T-cell (primary cell): ENCODE data around the gene MFAP1. TPM values are rescaled to one million over a fixed set of nuclear protein-coding genes. Genes with fewer than 3 reads are reported as not detected.
A peak's percentile ranks its signal among the peaks of the same experiment; 100 is the strongest.
"Not testable (repeated sequence)": the region's sequence is repeated elsewhere in the genome, so short reads cannot be mapped to it uniquely, and the experiment has no call there.

Experiments used
- ATAC-seq, 4 experiments: fragments of 200-7000 bp in 3 of 4; fragments of 150-1000 bp in 1 of 4; cut with Tn5 transposase; replicated peaks in 1 of 4; 1 replicate in 3 of 4; 2 replicates in 1 of 4; pipeline ENCODE4 v1.10.0; 2021; ENCODE audit warnings: moderate library complexity in 3 of 4, mild to moderate bottlenecking in 2 of 4, moderate number of reproducible peaks in 1 of 4
- CTCF ChIA-PET, 2 donors: fragments of 300-600 bp; sonication (Branson Sonifier 250); formaldehyde crosslinking; loops; one replicate each; lab custom pipeline; 2022; ENCODE audit warnings: antibody characterized with exemption in 2 of 2; lab: Charles Lee
- POLR2A ChIA-PET, 2 donors: fragments of 300-600 bp; sonication (Branson Sonifier 250); formaldehyde crosslinking; loops; one replicate each; lab custom pipeline; 2022; ENCODE audit warnings: antibody characterized with exemption in 2 of 2; lab: Charles Lee
- DNase-seq, 35 experiments: peaks; one replicate each; pipeline versions ENCODE4 v3.0.0 to v3.0.0-alpha.2; 2013 to 2023
- H3K27ac ChIP-seq: one replicate; pipeline ENCODE4 v1.5.1; 2013; ENCODE audit warnings: low read length
- H3K27me3 ChIP-seq, 2 experiments: replicated peaks in 1 of 2; 1 replicate in 1 of 2; 2 replicates in 1 of 2; pipeline versions ENCODE4 v1.6.1 to v1.7.0; 2013; ENCODE audit warnings: low read length in 1 of 2, mixed read lengths in 1 of 2; ENCODE audit not compliant: control insufficient read depth in 2 of 2, insufficient read depth in 2 of 2; ENCODE audit errors: extremely low read depth in 1 of 2
- H3K36me3 ChIP-seq, 2 donors: 1 replicate in 1 of 2; 2 replicates in 1 of 2; pipeline versions ENCODE4 v1.6.1 to v1.7.0; 2013; ENCODE audit warnings: low read length in 1 of 2; ENCODE audit not compliant: control insufficient read depth in 2 of 2, insufficient read depth in 1 of 2; ENCODE audit errors: extremely low read depth in 1 of 2
- H3K4me1 ChIP-seq, 2 experiments: 1 replicate in 1 of 2; 2 replicates in 1 of 2; pipeline versions ENCODE4 v1.6.1 to v1.7.0; 2013; ENCODE audit warnings: low read length in 2 of 2, mixed read lengths in 1 of 2; ENCODE audit not compliant: insufficient read depth in 2 of 2, control insufficient read depth in 1 of 2; ENCODE audit errors: extremely low read depth in 1 of 2
- H3K4me3 ChIP-seq, 2 donors: 1 replicate in 1 of 2; 2 replicates in 1 of 2; pipeline versions ENCODE4 v1.5.1 to v1.7.0; 2013; ENCODE audit warnings: mild to moderate bottlenecking in 2 of 2, low read length in 1 of 2, moderate library complexity in 1 of 2; ENCODE audit not compliant: control insufficient read depth in 1 of 2; ENCODE audit errors: extremely low read depth in 1 of 2
- H3K9me3 ChIP-seq: 2 replicates; pipeline ENCODE4 v1.7.0; 2013
- H3K27ac Mint-ChIP-seq, 2 donors: one replicate each; pipeline ENCODE4 v1.8.0; 2020 to 2021; ENCODE audit warnings: mild to moderate bottlenecking in 2 of 2, mixed read lengths in 2 of 2
- H3K27me3 Mint-ChIP-seq, 2 donors: one replicate each; pipeline ENCODE4 v1.8.0; 2021 to 2022; ENCODE audit warnings: mixed read lengths in 2 of 2
- H3K36me3 Mint-ChIP-seq: one replicate; pipeline ENCODE4 v1.8.0; 2021; ENCODE audit warnings: mixed read lengths
- H3K4me1 Mint-ChIP-seq, 3 donors: one replicate each; pipeline ENCODE4 v1.8.0; 2020 to 2022; ENCODE audit warnings: mixed read lengths in 3 of 3, mild to moderate bottlenecking in 1 of 3
- H3K4me3 Mint-ChIP-seq, 3 donors: one replicate each; pipeline ENCODE4 v1.8.0; 2020 to 2022; ENCODE audit warnings: mild to moderate bottlenecking in 3 of 3, mixed read lengths in 3 of 3, moderate library complexity in 3 of 3
- H3K9me3 Mint-ChIP-seq, 3 donors: one replicate each; pipeline ENCODE4 v1.8.0; 2020 to 2022; ENCODE audit warnings: mixed read lengths in 3 of 3
- WGBS: methylation state at CpG from one replicate; pipeline ENCODE4 v1.1.5; 2013; ENCODE audit warnings: missing lambda C conversion rate; ENCODE audit not compliant: insufficient coverage; 5-methylcytosine and 5-hydroxymethylcytosine counted together
- total RNA-seq, 35 experiments: library from RNA in 6 of 35; stranded (reverse) in 6 of 35; fragments of 120-200 nt in 1 of 35; gene quantifications; one replicate each; pipeline versions ENCODE4 v1.2.1 to v1.2.4 and lab custom pipeline; 2013 to 2026

MFAP1 gene
- total RNA-seq, 5 donors from 2014 or later (not counting 1 experiment from before 2014, with no cell fraction given), result 9.6 to 22.1 (median 21.0) TPM

GRCh38 chr15:43802676-43803075, 21.8 kb downstream of the MFAP1 start:
- H3K27me3 Mint-ChIP-seq, H3K27ac Mint-ChIP-seq, ATAC-seq, CTCF ChIA-PET, H3K27ac ChIP-seq, H3K27me3 ChIP-seq, H3K4me3 ChIP-seq, H3K9me3 ChIP-seq, H3K4me3 Mint-ChIP-seq, H3K9me3 Mint-ChIP-seq, DNase-seq, POLR2A ChIA-PET: not testable (repeated sequence)
- H3K36me3 ChIP-seq, result peaks cover 6 to 62% of the 10 kb centered on the region in 2 donors
- peaks cover 12 to 23% of the 10 kb centered on the region in 2 experiments for H3K4me1 ChIP-seq
- WGBS, result 97% methylated on average over 3 of the region's 7 CpGs
- peaks cover 33 to 38% (median 38%) of the 10 kb centered on the region in 3 donors for H3K4me1 Mint-ChIP-seq
- peaks cover 51% of the 10 kb centered on the region for H3K36me3 Mint-ChIP-seq

GRCh38 chr15:43800286-43801141, 24.0 kb downstream of the MFAP1 start, which contains the start of gene HYPK:
TSS of gene HYPK (plus strand) at chr15:43800599. CDS start at chr15:43800623, 24 bp downstream.
- H3K27ac ChIP-seq, result peak within 1 kb of the TSS; percentile 77
- H3K9me3 ChIP-seq, result no peaks in the 10 kb centered on the region
- Mint-ChIP-seq H3K9me3 (no peaks in the 10 kb centered on the region), H3K4me3 (peak within 1 kb of the TSS; percentile 97 to 99 (median 99)), H3K27me3 (no peaks in the 10 kb centered on the region), H3K4me1 (peaks cover 49 to 54% (median 53%) of the 10 kb centered on the region in 3 donors), H3K36me3 (peaks cover 49% of the 10 kb centered on the region), H3K27ac (peak within 1 kb of the TSS; percentile 98)
- H3K27me3 ChIP-seq, result no peaks in the 10 kb centered on the region
- H3K4me3 ChIP-seq, result peak within 1 kb of the TSS; percentile 80 to 90
- WGBS, result 7% methylated on average over 42 of the region's 44 CpGs
- POLR2A ChIA-PET, result interaction anchor here (0.6 to 1.2 kb wide), 6 partner anchors 21 to 627 kb away, joined by 3 to 11 read pairs (median 4); partner anchors contain the start of genes MFAP1 (in 2 of the 2) and CTDSPL2 (in 1 of the 2)
- H3K36me3 ChIP-seq, result peaks cover 7 to 61% of the 10 kb centered on the region in 2 donors
- DNase-seq (peak; percentile 84 to 95 (median 92)), ATAC-seq (peak; percentile 96 to 99 (median 98))
- H3K4me1 ChIP-seq, result peaks cover 15 to 23% of the 10 kb centered on the region in 2 experiments
- CTCF ChIA-PET, result interaction anchor here (0.6 to 1.4 kb wide), 4 partner anchors 10 to 55 kb away, joined by 3 to 5 read pairs (median 5); partner anchors contain the start of genes ELL3 (in 1 of the 2), MFAP1 (in 1 of the 2) and PDIA3 (in 1 of the 2)

- Histone ChIP-seq H3K4me1 (peaks cover 15 to 29% of the 10 kb centered on the region in 2 experiments), H3K27ac (peak within 1 kb of the TSS; percentile 77), H3K27me3 (no peaks in the 10 kb centered on the region), H3K4me3 (peak within 1 kb of the TSS; percentile 80 to 90), H3K9me3 (no peaks in the 10 kb centered on the region), H3K36me3 (peaks cover 7 to 61% of the 10 kb centered on the region in 2 donors)
- 98% methylated on average over 8 of the region's 8 CpGs for WGBS
- Mint-ChIP-seq H3K4me1 (peaks cover 55 to 60% (median 59%) of the 10 kb centered on the region in 3 donors), H3K4me3 (peak within 1 kb of the TSS; percentile 97 to 99 (median 99)), H3K36me3 (peaks cover 49% of the 10 kb centered on the region), H3K27ac (peak within 1 kb of the TSS; percentile 98), H3K27me3 (no peaks in the 10 kb centered on the region), H3K9me3 (no peaks in the 10 kb centered on the region)
- ChIA-PET POLR2A (interaction anchor here in 1 of 2 donors (1.2 kb wide), 2 partner anchors 22 to 25 kb away, joined by 4 to 11 read pairs; partner anchors contain the start of gene MFAP1), CTCF (interaction anchor here (0.6 to 1.4 kb wide), 2 partner anchors 10 to 25 kb away, joined by 5 read pairs; partner anchors contain the start of gene MFAP1 (in 1 of the 2))
- DNase-seq, result no peak
- no peak for ATAC-seq
Measured at GRCh38 chr15:43799945-43800285, 24.6 kb downstream of the MFAP1 start, which contains the start of gene SERINC4. TSS of gene SERINC4 (minus strand) at chr15:43800220. CDS start at chr15:43799986, 234 bp downstream.

GRCh38 chr15:43799209-43799944, 25.1 kb downstream of the MFAP1 start:
- Histone ChIP-seq H3K9me3 (no peaks in the 10 kb centered on the region), H3K4me1 (peaks cover 15 to 35% of the 10 kb centered on the region in 2 experiments), H3K36me3 (peaks cover 5 to 61% of the 10 kb centered on the region in 2 donors), H3K4me3 (no peak overlapping the region), H3K27me3 (no peaks in the 10 kb centered on the region), H3K27ac (peak overlapping the region; percentile 77)
- no peaks in the 10 kb centered on the region for H3K9me3 Mint-ChIP-seq
- ChIA-PET POLR2A (no interaction called here), CTCF (interaction anchor here in 1 of 2 donors (0.6 kb wide), 1 partner anchor 9 kb away, joined by 5 read pairs; no protein-coding TSS in a partner anchor)
- no peak for DNase-seq
- peaks cover 51% of the 10 kb centered on the region for H3K36me3 Mint-ChIP-seq
- no peak for ATAC-seq
- WGBS, result 98% methylated on average over 12 of the region's 16 CpGs
- H3K4me1 Mint-ChIP-seq, result peaks cover 60 to 66% (median 64%) of the 10 kb centered on the region in 3 donors
- no peaks in the 10 kb centered on the region for H3K27me3 Mint-ChIP-seq
- H3K4me3 Mint-ChIP-seq, result peak overlapping the region in 2 of 3 donors; percentile 9 to 97
- peak overlapping the region; percentile 98 for H3K27ac Mint-ChIP-seq

GRCh38 chr15:43796566-43796965, 27.9 kb downstream of the MFAP1 start:
- ChIA-PET POLR2A (interaction anchor here (0.5 to 1.1 kb wide), 2 partner anchors 28 to 1656 kb away, joined by 3 to 5 read pairs; partner anchors contain the start of gene MFAP1 (in 1 of the 2)), CTCF (interaction anchor here (0.5 to 1.3 kb wide), 5 partner anchors 10 to 1827 kb away, joined by 3 to 5 read pairs (median 4); partner anchors contain the start of genes ELL3 (in 1 of the 2), GOLM2 (in 1 of the 2) and MFAP1 (in 1 of the 2))
- Mint-ChIP-seq H3K27ac (peak overlapping the region; percentile 40 to 68), H3K4me3 (no peak overlapping the region), H3K27me3 (no peaks in the 10 kb centered on the region), H3K36me3 (peaks cover 58% of the 10 kb centered on the region), H3K9me3 (no peaks in the 10 kb centered on the region), H3K4me1 (peaks cover 72 to 79% (median 77%) of the 10 kb centered on the region in 3 donors)
- ATAC-seq (no peak), DNase-seq (no peak)
- H3K4me1 ChIP-seq, result peaks cover 29 to 53% of the 10 kb centered on the region in 2 experiments
- no peaks in the 10 kb centered on the region for H3K27me3 ChIP-seq
- H3K4me3 ChIP-seq, result no peak overlapping the region
- H3K27ac ChIP-seq, result no peak overlapping the region
- no CpG with 5 or more reads among the region's 3 CpGs for WGBS
- no peaks in the 10 kb centered on the region for H3K9me3 ChIP-seq
- peaks cover 5 to 57% of the 10 kb centered on the region in 2 donors for H3K36me3 ChIP-seq
